ENCODE data around the gene IRX6. TPM values are rescaled to one million over a fixed set of nuclear protein-coding genes. Genes with fewer than 3 reads are reported as not detected.

The IRX6 gene
- total RNA-seq, 1 donor from 2014 or later, result 0.34 TPM

GRCh38 chr16:55322327-55322726 lies 1.7 kb upstream of the IRX6 start:
- no peaks in the 10 kb centered on the region for H3K36me3 Mint-ChIP-seq
- H3K4me3 Mint-ChIP-seq, result no peak overlapping the region
- H3K27ac Mint-ChIP-seq, result no peak overlapping the region
- H3K4me1 Mint-ChIP-seq, result peaks cover 28% of the 10 kb centered on the region
- no peak for DNase-seq (ENCODE audit: low spot score in 2 of 2, unreplicated experiment in 2 of 2)
- H3K9me3 Mint-ChIP-seq, result no peaks in the 10 kb centered on the region
- TF ChIP-seq CTCF (IDR thresholded peaks at IDR 0.05; ENCODE audit: unreplicated experiment), result no peak
- peaks cover 96% of the 10 kb centered on the region for H3K27me3 Mint-ChIP-seq (ENCODE audit: low read depth)

GRCh38 chr16:55324285-55325079 lies 479 bp downstream of the IRX6 start:
- Mint-ChIP-seq H3K4me3 (peak overlapping the region; percentile 73), H3K36me3 (no peaks in the 10 kb centered on the region), H3K9me3 (no peaks in the 10 kb centered on the region), H3K27ac (no peak overlapping the region), H3K27me3 (ENCODE audit: low read depth) (peaks cover 96% of the 10 kb centered on the region), H3K4me1 (peaks cover 17% of the 10 kb centered on the region)
- TF ChIP-seq CTCF (IDR thresholded peaks at IDR 0.05; ENCODE audit: unreplicated experiment), result no peak
- DNase-seq (ENCODE audit: low spot score in 2 of 2, unreplicated experiment in 2 of 2), result no peak

- Mint-ChIP-seq H3K4me3 (peak overlapping the region; percentile 56), H3K27me3 (ENCODE audit: low read depth) (peaks cover 97% of the 10 kb centered on the region), H3K4me1 (peaks cover 19% of the 10 kb centered on the region), H3K36me3 (no peaks in the 10 kb centered on the region), H3K27ac (no peak overlapping the region), H3K9me3 (no peaks in the 10 kb centered on the region)
- no peak for DNase-seq (ENCODE audit: low spot score in 2 of 2, unreplicated experiment in 2 of 2)
- TF ChIP-seq CTCF (IDR thresholded peaks at IDR 0.05; ENCODE audit: unreplicated experiment), result no peak
Measured at GRCh38 chr16:55325080-55325447, 1.1 kb downstream of the IRX6 start.

GRCh38 chr16:55325458-55326109 lies 1.6 kb downstream of the IRX6 start:
- no peaks in the 10 kb centered on the region for H3K9me3 Mint-ChIP-seq
- no peaks in the 10 kb centered on the region for H3K36me3 Mint-ChIP-seq
- DNase-seq (ENCODE audit: low spot score in 2 of 2, unreplicated experiment in 2 of 2), result no peak
- TF ChIP-seq CTCF (IDR thresholded peaks at IDR 0.05; ENCODE audit: unreplicated experiment), result no peak
- peaks cover 21% of the 10 kb centered on the region for H3K4me1 Mint-ChIP-seq
- H3K4me3 Mint-ChIP-seq, result peak overlapping the region; percentile 44
- peaks cover 97% of the 10 kb centered on the region for H3K27me3 Mint-ChIP-seq (ENCODE audit: low read depth)
- no peak overlapping the region for H3K27ac Mint-ChIP-seq

GRCh38 chr16:55326261-55327092 lies 2.5 kb downstream of the IRX6 start:
- peaks cover 97% of the 10 kb centered on the region for H3K27me3 Mint-ChIP-seq (ENCODE audit: low read depth)
- peaks cover 28% of the 10 kb centered on the region for H3K4me1 Mint-ChIP-seq
- no peak overlapping the region for H3K4me3 Mint-ChIP-seq
- no peak for DNase-seq (ENCODE audit: low spot score in 2 of 2, unreplicated experiment in 2 of 2)
- no peaks in the 10 kb centered on the region for H3K9me3 Mint-ChIP-seq
- no peak for TF ChIP-seq CTCF (IDR thresholded peaks at IDR 0.05; ENCODE audit: unreplicated experiment)
- no peak overlapping the region for H3K27ac Mint-ChIP-seq
- H3K36me3 Mint-ChIP-seq, result no peaks in the 10 kb centered on the region
